Kidney (tissue), 14 donors: ENCODE data around the gene HOXA3. TPM values are rescaled to one million over a fixed set of nuclear protein-coding genes. Genes with fewer than 3 reads are reported as not detected.

ENCODE experiments used
- DNase-seq, 5 donors: peaks; one replicate each; pipeline ENCODE4 v3.0.0-alpha.2; 2013 to 2020
- FAIRE-seq: peaks from 2 replicates; lab custom pipeline; 2012; peaks lifted over from hg19 to GRCh38; lab: Jason Lieb, UNC
- H3K27ac ChIP-seq, 2 donors: one replicate each; pipeline ENCODE4 v1.7.0; 2013; ENCODE audit warnings: low read depth in 2 of 2, low read length in 2 of 2, inconsistent platforms in 1 of 2
- H3K27me3 ChIP-seq: one replicate; pipeline ENCODE4 v1.7.1; 2013; ENCODE audit warnings: low read length, inconsistent platforms; ENCODE audit not compliant: control insufficient read depth, insufficient read depth
- H3K36me3 ChIP-seq, 3 donors: one replicate each; pipeline versions ENCODE4 v1.7.0 to v1.7.1; 2013; ENCODE audit warnings: low read length in 3 of 3, control low read depth in 1 of 3, inconsistent platforms in 1 of 3; ENCODE audit not compliant: insufficient read depth in 3 of 3, control insufficient read depth in 2 of 3
- H3K4me1 ChIP-seq, 3 donors: one replicate each; pipeline versions ENCODE4 v1.7.0 to v1.7.1; 2013; ENCODE audit warnings: low read length in 3 of 3, inconsistent platforms in 1 of 3, low read depth in 1 of 3; ENCODE audit not compliant: control insufficient read depth in 2 of 3, insufficient read depth in 2 of 3
- H3K4me3 ChIP-seq, 3 donors: one replicate each; pipeline versions ENCODE4 v1.7.0 to v1.8.1; 2013; ENCODE audit warnings: low read length in 3 of 3, control low read depth in 1 of 3, inconsistent platforms in 1 of 3
- H3K9ac ChIP-seq, 3 donors: one replicate each; pipeline versions ENCODE4 v1.7.0 to v1.7.1; 2013; ENCODE audit warnings: low read length in 3 of 3, control low read depth in 1 of 3, inconsistent platforms in 1 of 3
- H3K9me3 ChIP-seq, 3 donors: one replicate each; pipeline versions ENCODE4 v1.7.0 to v1.7.1; 2013; ENCODE audit warnings: low read length in 3 of 3, control low read depth in 1 of 3, inconsistent platforms in 1 of 3; ENCODE audit not compliant: control insufficient read depth in 2 of 3, insufficient read depth in 1 of 3
- intact Hi-C: fragments of 100-400 bp; cut with DNase I; formaldehyde crosslinking; loops from one replicate; pipeline ENCODE4 v1.11.1; 2022
- polyA plus RNA-seq: library from polyadenylated mRNA; stranded (reverse); fragments of 350-450 nt; fragmentation: Illumina TruSeq; extraction: RNeasy Lipid Tissue Mini Kit (QIAGEN cat#74804); gene quantifications from one replicate; pipeline ENCODE4 v1.2.3, GENCODE V29; 2014; ENCODE audit warnings: low read depth, low replicate concordance; ENCODE audit not compliant: insufficient read depth
- total RNA-seq: library from RNA; stranded (reverse); fragmentation: NEBNext Ultra II Directional; extraction: Animal tissue kit (Norgen Biotek cat#: 25700); gene quantifications from one replicate; pipeline ENCODE4 v1.2.1, GENCODE V29; 2021
- TF ChIP-seq, protein P1 (sequence below): IDR thresholded peaks from 3 replicates; pipeline ENCODE4 v1.5.1; 2012; ENCODE audit warnings: mild to moderate bottlenecking, moderate library complexity, borderline replicate concordance; ENCODE audit not compliant: insufficient read depth; ENCODE audit errors: extremely low read depth
- donor health status: control.
- donor health status: control.
- donor health status: control.
- donor health status: control.
- donor health status: control.
- donor health status: DM: yes; HTN: yes; CAD: no.
- donor health status: Normal renal cell carcinoma (clear cell type).

The HOXA3 gene
- total and polyA plus RNA-seq, 2 donors from 2014 or later, result 6.3 to 21.2 TPM

DNA sequence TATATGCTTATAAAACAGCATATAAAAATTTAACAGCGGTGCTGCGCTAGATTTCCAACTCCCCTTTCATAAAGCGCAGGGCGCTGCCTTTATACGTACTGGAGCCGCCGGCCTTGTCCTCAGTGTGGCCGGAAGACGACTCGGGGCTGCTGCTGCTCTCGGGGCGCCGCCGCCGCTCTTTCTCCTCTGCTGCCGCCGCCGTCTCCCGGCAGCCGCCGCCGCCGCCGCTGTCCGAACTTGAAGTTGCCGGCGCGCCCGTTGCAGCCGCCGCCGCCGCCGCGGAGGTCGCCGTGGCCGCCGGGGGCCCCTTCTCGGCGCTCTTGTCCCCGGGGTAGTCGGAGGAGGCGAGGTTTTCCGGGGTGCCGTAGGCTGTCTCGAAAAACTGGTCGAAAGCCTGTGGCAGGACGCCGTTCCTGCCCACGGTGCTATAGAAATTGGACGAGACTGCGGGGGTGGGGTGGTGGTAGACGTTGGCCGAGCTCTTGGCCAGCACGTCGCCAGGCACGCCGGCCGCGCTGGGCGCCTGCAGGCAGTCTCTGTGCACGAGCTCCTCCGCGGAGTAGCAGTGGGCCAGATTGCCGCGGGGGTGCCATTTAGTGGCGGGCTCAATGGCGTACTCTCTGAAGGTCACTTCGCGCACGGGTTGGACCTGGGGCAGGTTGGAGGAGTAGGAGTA is 32.1 kb upstream of the HOXA3 start:
- H3K27me3 ChIP-seq, result no peaks in the 10 kb centered on the region
- H3K36me3 ChIP-seq, result no peaks in the 10 kb centered on the region
- TF ChIP-seq, protein P1, sequence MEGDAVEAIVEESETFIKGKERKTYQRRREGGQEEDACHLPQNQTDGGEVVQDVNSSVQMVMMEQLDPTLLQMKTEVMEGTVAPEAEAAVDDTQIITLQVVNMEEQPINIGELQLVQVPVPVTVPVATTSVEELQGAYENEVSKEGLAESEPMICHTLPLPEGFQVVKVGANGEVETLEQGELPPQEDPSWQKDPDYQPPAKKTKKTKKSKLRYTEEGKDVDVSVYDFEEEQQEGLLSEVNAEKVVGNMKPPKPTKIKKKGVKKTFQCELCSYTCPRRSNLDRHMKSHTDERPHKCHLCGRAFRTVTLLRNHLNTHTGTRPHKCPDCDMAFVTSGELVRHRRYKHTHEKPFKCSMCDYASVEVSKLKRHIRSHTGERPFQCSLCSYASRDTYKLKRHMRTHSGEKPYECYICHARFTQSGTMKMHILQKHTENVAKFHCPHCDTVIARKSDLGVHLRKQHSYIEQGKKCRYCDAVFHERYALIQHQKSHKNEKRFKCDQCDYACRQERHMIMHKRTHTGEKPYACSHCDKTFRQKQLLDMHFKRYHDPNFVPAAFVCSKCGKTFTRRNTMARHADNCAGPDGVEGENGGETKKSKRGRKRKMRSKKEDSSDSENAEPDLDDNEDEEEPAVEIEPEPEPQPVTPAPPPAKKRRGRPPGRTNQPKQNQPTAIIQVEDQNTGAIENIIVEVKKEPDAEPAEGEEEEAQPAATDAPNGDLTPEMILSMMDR, result no peak
- intact Hi-C loops, result no loop called here
- peaks cover 0 to 6% (median 0%) of the 10 kb centered on the region in 3 donors for H3K4me1 ChIP-seq
- FAIRE-seq (no peak), DNase-seq (peak in 3 of 5 donors; percentile 27 to 83 (median 34))
- H3K4me3 ChIP-seq, result peak overlapping the region; percentile 68 to 95 (median 68)
- H3K9ac ChIP-seq, result peak overlapping the region; percentile 50 to 93 (median 52)
- H3K27ac ChIP-seq, result peak overlapping the region; percentile 80 to 87
- no peaks in the 10 kb centered on the region for H3K9me3 ChIP-seq

DNA sequence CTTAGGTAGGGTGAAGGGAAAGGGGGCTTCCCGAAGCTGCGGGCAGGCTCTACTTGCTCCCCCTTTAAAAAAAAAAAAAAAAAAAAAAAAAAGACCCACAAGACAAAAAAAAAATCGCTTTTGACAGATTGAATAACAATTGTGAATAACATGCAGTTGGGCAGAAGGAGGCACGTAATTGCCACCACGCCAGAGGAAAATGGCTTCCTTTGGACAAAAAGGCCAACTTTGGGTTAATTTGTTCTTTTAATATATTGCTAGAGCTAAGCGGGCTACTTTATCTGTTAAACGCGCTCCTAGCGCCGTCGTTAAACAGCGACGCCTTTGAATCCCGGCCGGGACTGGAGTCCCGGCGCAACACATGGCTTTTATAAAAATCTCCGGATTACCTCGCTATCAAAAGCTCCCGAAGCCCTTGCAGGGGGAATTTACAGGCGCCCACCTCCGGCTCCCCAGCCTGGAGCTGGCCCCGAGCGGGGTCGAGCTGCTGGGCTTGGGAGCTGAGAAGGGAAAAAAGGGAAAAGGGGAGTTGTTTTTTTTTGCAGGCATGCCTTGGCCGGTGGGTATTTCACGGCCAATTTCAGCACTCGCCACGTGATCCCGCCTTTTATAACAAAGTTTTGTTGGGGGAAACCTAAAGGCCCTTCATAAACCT is 31.4 kb upstream of the HOXA3 start:
- TF ChIP-seq, protein P1, result no peak
- no peaks in the 10 kb centered on the region for H3K36me3 ChIP-seq
- FAIRE-seq (no peak), DNase-seq (peak in 4 of 5 donors; percentile 18 to 54 (median 46))
- H3K27me3 ChIP-seq, result no peaks in the 10 kb centered on the region
- peak overlapping the region; percentile 20 to 85 (median 40) for H3K9ac ChIP-seq
- H3K4me1 ChIP-seq, result peaks cover 0 to 8% (median 0%) of the 10 kb centered on the region in 3 donors
- intact Hi-C loops, result no loop called here
- no peaks in the 10 kb centered on the region for H3K9me3 ChIP-seq
- peak overlapping the region; percentile 80 to 87 for H3K27ac ChIP-seq
- H3K4me3 ChIP-seq, result peak overlapping the region; percentile 54 to 85 (median 68)

DNA sequence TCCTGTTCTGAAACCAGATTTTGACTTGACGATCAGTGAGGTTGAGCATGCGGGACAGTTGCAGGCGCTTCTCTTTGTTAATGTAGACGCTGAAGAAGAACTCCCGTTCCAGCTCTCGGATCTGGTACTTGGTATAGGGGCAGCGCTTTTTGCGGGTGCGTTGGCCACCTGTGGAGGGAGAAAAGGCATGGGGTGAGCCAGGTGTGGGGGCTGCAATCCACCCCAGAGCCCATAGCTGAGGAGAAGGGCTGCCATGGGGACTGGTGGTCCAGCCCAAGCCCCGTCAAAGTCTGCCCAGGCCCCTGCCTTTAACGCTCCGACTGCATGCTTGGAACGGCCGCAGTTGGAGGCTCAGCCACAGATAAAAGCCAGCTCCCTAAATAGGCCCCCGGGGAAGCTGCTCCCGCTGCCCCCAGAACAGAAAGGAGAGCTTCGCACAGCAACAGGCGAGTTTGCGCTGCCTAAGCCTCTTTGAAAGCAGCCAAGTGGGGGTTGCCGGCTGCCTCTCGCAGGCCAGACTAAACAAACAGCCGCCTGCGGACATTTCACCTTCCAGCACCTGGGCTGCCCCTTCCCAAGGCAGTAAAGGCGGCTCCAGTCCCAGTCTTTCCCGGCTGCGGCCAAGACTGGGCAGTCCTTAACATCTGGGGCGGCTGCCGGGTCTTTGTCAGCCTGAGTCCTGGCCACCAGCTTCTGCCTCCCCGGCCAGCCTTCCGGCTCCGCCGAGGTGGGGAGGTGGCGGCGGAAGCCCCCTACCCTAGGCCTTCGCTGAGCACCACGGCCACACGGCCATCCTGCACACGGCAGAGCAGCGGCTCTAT is 30.7 kb upstream of the HOXA3 start:
- Histone ChIP-seq H3K4me3 (peak overlapping the region; percentile 54 to 85 (median 68)), H3K27ac (peak overlapping the region; percentile 22 to 80), H3K9me3 (no peaks in the 10 kb centered on the region), H3K9ac (peak overlapping the region; percentile 37 to 85 (median 40)), H3K27me3 (no peaks in the 10 kb centered on the region), H3K36me3 (no peaks in the 10 kb centered on the region), H3K4me1 (peaks cover 0 to 8% (median 0%) of the 10 kb centered on the region in 3 donors)
- peak in 4 of 5 donors; percentile 44 to 72 (median 65) for DNase-seq
- TF ChIP-seq, protein P1, result no peak
- intact Hi-C loops, result no loop called here
- FAIRE-seq, result no peak
